GM10847 (cell line): ENCODE measurements around the gene FBXL15.

Source experiments
- POLR2A ChIP-seq: IDR thresholded peaks from 2 replicates; pipeline ENCODE4 v1.6.1; 2011; ENCODE audit not compliant: insufficient read length; ENCODE audit errors: extremely low read depth

The FBXL15 gene

GRCh38 chr10:102426803-102427287 is 6.2 kb downstream of the FBXL15 start:
- no peak for TF ChIP-seq POLR2A

GRCh38 chr10:102429468-102429867 is 8.8 kb downstream of the FBXL15 start:
- TF ChIP-seq POLR2A, result no peak

GRCh38 chr10:102431452-102432124 is 11.0 kb downstream of the FBXL15 start:
- no peak for TF ChIP-seq POLR2A

GRCh38 chr10:102432162-102432950 is 11.7 kb downstream of the FBXL15 start, which contains the start of gene CUEDC2:
Gene CUEDC2 (minus strand): TSS chr10:102432574. CDS start chr10:102425188, 7,386 bp downstream.
- peak; percentile 69 for TF ChIP-seq POLR2A

- TF ChIP-seq POLR2A, result no peak
Observed at GRCh38 chr10:102433619-102434046, 13.0 kb downstream of the FBXL15 start.

GRCh38 chr10:102434394-102435132 is 13.9 kb downstream of the FBXL15 start:
- TF ChIP-seq POLR2A, result no peak

- no peak for TF ChIP-seq POLR2A
Observed at GRCh38 chr10:102435133-102435497, 14.5 kb downstream of the FBXL15 start.

GRCh38 chr10:102435529-102436233 is 15.0 kb downstream of the FBXL15 start:
- TF ChIP-seq POLR2A, result peak; percentile 21

GRCh38 chr10:102436312-102436711 is 15.7 kb downstream of the FBXL15 start:
- TF ChIP-seq POLR2A, result no peak

GRCh38 chr10:102437515-102437914 is 16.9 kb downstream of the FBXL15 start:
- no peak for TF ChIP-seq POLR2A

- TF ChIP-seq POLR2A, result no peak
Observed at GRCh38 chr10:102438374-102438773, 17.7 kb downstream of the FBXL15 start.

- no peak for TF ChIP-seq POLR2A
Observed at GRCh38 chr10:102444851-102445250, 24.2 kb downstream of the FBXL15 start.

GRCh38 chr10:102449321-102450123 is 28.9 kb downstream of the FBXL15 start:
- TF ChIP-seq POLR2A, result no peak

GRCh38 chr10:102450124-102450373 is 29.4 kb downstream of the FBXL15 start:
- TF ChIP-seq POLR2A, result no peak

GRCh38 chr10:102450374-102451104 is 29.9 kb downstream of the FBXL15 start:
- TF ChIP-seq POLR2A, result peak; percentile 54
